Ishikawa (cell line): Measurements from ENCODE around the gene HCFC1.

Experiments
- CEBPB ChIP-seq: IDR thresholded peaks from 2 replicates; pipeline ENCODE4 v1.6.1; 2012
- CREB1 ChIP-seq: IDR thresholded peaks from 2 replicates; pipeline ENCODE4 v1.6.1; 2012; ENCODE audit warnings: low read depth
- EGR1 ChIP-seq: IDR thresholded peaks from 2 replicates; pipeline ENCODE4 v1.6.1; 2012
- EP300 ChIP-seq: IDR thresholded peaks from 2 replicates; pipeline ENCODE4 v1.6.1; 2012; ENCODE audit warnings: borderline replicate concordance
- FOXM1 ChIP-seq: IDR thresholded peaks from 2 replicates; pipeline ENCODE4 v1.6.1; 2012; ENCODE audit warnings: low read depth, borderline replicate concordance
- MAX ChIP-seq: IDR thresholded peaks from 2 replicates; pipeline ENCODE4 v1.6.1; 2012
- NFIC ChIP-seq: IDR thresholded peaks from 2 replicates; pipeline ENCODE4 v1.6.1; 2012
- RAD21 ChIP-seq: IDR thresholded peaks from 2 replicates; pipeline ENCODE4 v1.6.1; 2012; ENCODE audit warnings: low read depth
- REST ChIP-seq: IDR thresholded peaks from 2 replicates; pipeline ENCODE4 v1.6.1; 2012; ENCODE audit warnings: low read depth, mild to moderate bottlenecking
- TEAD4 ChIP-seq: IDR thresholded peaks from 2 replicates; pipeline ENCODE4 v1.6.1; 2012
- YY1 ChIP-seq: IDR thresholded peaks from 2 replicates; pipeline ENCODE4 v1.6.1; 2012; ENCODE audit warnings: low read depth

GRCh38 chrX:153933748-153934147, 37.9 kb downstream of the HCFC1 start:
- no peak for TF ChIP-seq CEBPB
- no peak for TF ChIP-seq FOXM1
- TF ChIP-seq REST, result no peak
- TF ChIP-seq NFIC, result no peak
- no peak for TF ChIP-seq RAD21
- no peak for TF ChIP-seq MAX
- TF ChIP-seq EP300, result no peak
- TF ChIP-seq EGR1, result no peak
- TF ChIP-seq TEAD4, result no peak
- no peak for TF ChIP-seq YY1
- no peak for TF ChIP-seq CREB1
